GM12878 (cell line): ENCODE measurements around the gene VMP1. TPM values are rescaled to one million over a fixed set of nuclear protein-coding genes. Genes with fewer than 3 reads are reported as not detected.

Source experiments
- BCL11A ChIP-seq: IDR thresholded peaks from 2 replicates; pipeline ENCODE4 v1.6.1; 2011; ENCODE audit warnings: low read depth, low read length
- BCL3 ChIP-seq: IDR thresholded peaks from 2 replicates; pipeline ENCODE4 v1.6.1; 2011; ENCODE audit warnings: borderline replicate concordance, low read depth, mild to moderate bottlenecking, moderate library complexity, low read length; ENCODE audit not compliant: insufficient read depth, poor library complexity, severe bottlenecking
- BMI1 ChIP-seq: fragments of 450-650 bp; IDR thresholded peaks from 2 replicates; pipeline ENCODE4 v1.6.1; 2016; ENCODE audit warnings: mild to moderate bottlenecking, moderate library complexity, borderline replicate concordance
- CBX5 ChIP-seq: sonication (generic); IDR thresholded peaks from 2 replicates; pipeline ENCODE4 v1.6.1; 2016; ENCODE audit warnings: low read depth, moderate library complexity, mild to moderate bottlenecking, inconsistent platforms
- CEBPB ChIP-seq, 2 experiments: fragments of 150-350 bp in 1 of 2; IDR thresholded peaks; 2 replicates each; pipeline ENCODE4 v1.6.1; 2012 to 2014; ENCODE audit warnings: low read depth in 2 of 2, low read length in 2 of 2, borderline replicate concordance in 1 of 2, inconsistent platforms in 1 of 2
- CREB1 ChIP-seq: IDR thresholded peaks from 2 replicates; pipeline ENCODE4 v1.6.1; 2012; ENCODE audit warnings: low read depth, mild to moderate bottlenecking, inconsistent platforms
- DPF2 ChIP-seq: fragments of 450-650 bp; IDR thresholded peaks from 2 replicates; pipeline ENCODE4 v1.6.1; 2017; ENCODE audit warnings: mild to moderate bottlenecking
- ETV6 ChIP-seq, 2 experiments: fragments of 450-650 bp in 1 of 2; IDR thresholded peaks in 1 of 2; conservative IDR thresholded peaks in 1 of 2; 2 replicates each; pipeline ENCODE4 v1.6.1; 2014; ENCODE audit warnings: antibody characterized with exemption in 1 of 2, borderline replicate concordance in 1 of 2, low read depth in 1 of 2, mild to moderate bottlenecking in 1 of 2, moderate library complexity in 1 of 2
- FOXK2 ChIP-seq: fragments of 450-650 bp; IDR thresholded peaks from 2 replicates; pipeline ENCODE4 v1.6.1; 2017; ENCODE audit warnings: mild to moderate bottlenecking, moderate library complexity
- GATAD2B ChIP-seq: fragments of 450-650 bp; conservative IDR thresholded peaks from 2 replicates; pipeline ENCODE4 v1.6.1; 2017; ENCODE audit warnings: low read depth, mild to moderate bottlenecking, moderate library complexity
- HDGF ChIP-seq: fragments of 450-650 bp; IDR thresholded peaks from 2 replicates; pipeline ENCODE4 v1.6.1; 2016; ENCODE audit warnings: antibody characterized with exemption
- JUNB ChIP-seq: IDR thresholded peaks from 2 replicates; pipeline ENCODE4 v1.6.1; 2016; ENCODE audit warnings: antibody characterized with exemption, mild to moderate bottlenecking
- KDM1A ChIP-seq: fragments of 200-600 bp; sonication (generic); IDR thresholded peaks from 2 replicates; pipeline ENCODE4 v1.6.1; 2016; ENCODE audit warnings: borderline replicate concordance
- MLLT1 ChIP-seq: fragments of 450-650 bp; IDR thresholded peaks from 2 replicates; pipeline ENCODE4 v1.6.1; 2016; ENCODE audit warnings: mild to moderate bottlenecking
- NFIC ChIP-seq: IDR thresholded peaks from 2 replicates; pipeline ENCODE4 v1.6.1; 2012; ENCODE audit warnings: low read depth, mild to moderate bottlenecking, inconsistent platforms, low read length, moderate library complexity
- NFYB ChIP-seq: IDR thresholded peaks from 2 replicates; pipeline ENCODE4 v1.6.1; 2011; ENCODE audit warnings: low read depth, mild to moderate bottlenecking, low read length, improper control_type of control experiment, moderate library complexity; ENCODE audit not compliant: insufficient read depth
- NR2C2 ChIP-seq: IDR thresholded peaks from 2 replicates; pipeline ENCODE4 v1.6.1; 2011; ENCODE audit warnings: borderline replicate concordance, low read depth; ENCODE audit not compliant: control insufficient read depth, insufficient read length
- PKNOX1 ChIP-seq: fragments of 450-650 bp; IDR thresholded peaks from 2 replicates; pipeline ENCODE4 v1.6.1; 2016; ENCODE audit warnings: mild to moderate bottlenecking
- RBBP5 ChIP-seq: fragments of 200-600 bp; sonication (generic); conservative IDR thresholded peaks from 2 replicates; pipeline ENCODE4 v1.6.1; 2016
- TARDBP ChIP-seq: IDR thresholded peaks from 2 replicates; pipeline ENCODE4 v1.6.1; 2016; ENCODE audit warnings: borderline replicate concordance
- TBL1XR1 ChIP-seq: IDR thresholded peaks from 2 replicates; pipeline ENCODE4 v1.6.1; 2012; ENCODE audit warnings: low read depth, low read length, improper control_type of control experiment
- USF1 ChIP-seq: IDR thresholded peaks from 2 replicates; pipeline ENCODE4 v1.6.1; 2011; ENCODE audit warnings: borderline replicate concordance, low read depth, mild to moderate bottlenecking, moderate library complexity, mixed read lengths, low read length; ENCODE audit not compliant: insufficient read depth; ENCODE audit errors: extremely low read length
- YBX1 ChIP-seq: fragments of 450-650 bp; IDR thresholded peaks from 2 replicates; pipeline ENCODE4 v1.6.1; 2016; ENCODE audit warnings: antibody characterized with exemption
- ZBED1 ChIP-seq: IDR thresholded peaks from 2 replicates; pipeline ENCODE4 v1.6.1; 2016; ENCODE audit warnings: borderline replicate concordance
- ZNF207 ChIP-seq: fragments of 450-650 bp; IDR thresholded peaks from 2 replicates; pipeline ENCODE4 v1.6.1; 2014; ENCODE audit warnings: antibody characterized with exemption, mild to moderate bottlenecking, borderline replicate concordance
- ZNF24 ChIP-seq: fragments of 450-650 bp; IDR thresholded peaks from 2 replicates; pipeline ENCODE4 v1.6.1; 2017; ENCODE audit warnings: antibody characterized with exemption, mild to moderate bottlenecking
- ZNF622 ChIP-seq: fragments of 450-650 bp; IDR thresholded peaks from 2 replicates; pipeline ENCODE4 v1.6.1; 2017; ENCODE audit warnings: mild to moderate bottlenecking, inconsistent platforms
- ZZZ3 ChIP-seq: IDR thresholded peaks from 2 replicates; pipeline ENCODE4 v1.6.1; 2011; ENCODE audit warnings: low read depth; ENCODE audit not compliant: control insufficient read depth, insufficient read length
- polyA plus RNA-seq, 11 experiments: library from polyadenylated mRNA; depleted of rRNA in 4 of 11; unstranded in 6 of 11; stranded (reverse) in 5 of 11; fragments of >200 nt; fragmentation: Nextera tagmentation in 4 of 11; fragmentation: Illumina TruSeq in 1 of 11; extraction: Ambion mirVana in 4 of 11; extraction: Trizol in 1 of 11; gene quantifications; 1 replicate in 1 of 11; 2 replicates in 10 of 11; pipeline versions ENCODE4 v1.2.1 to v1.2.3, GENCODE V29; 2011 to 2016; ENCODE audit warnings: inconsistent platforms in 2 of 11, missing spikeins in 2 of 11, low read depth in 1 of 11
- total RNA-seq, 4 experiments: library from RNA; depleted of rRNA in 3 of 4; stranded (reverse); fragments of >200 nt in 3 of 4; fragmentation: Illumina TruSeq in 1 of 4; extraction: Trizol in 1 of 4; gene quantifications; 2 replicates each; pipeline versions ENCODE4 v1.2.1 to v1.2.3, GENCODE V29; 2013 to 2021

Gene VMP1
- total and polyA plus RNA-seq, 10 of the 15 experiments (the other 5 are each of a cell fraction or from before 2014, with no cell fraction given) = 88.4 to 199 (median 132) TPM

- no peak for TF ChIP-seq TBL1XR1
- TF ChIP-seq YBX1 = no peak
- TF ChIP-seq BMI1 = no peak
- peak; percentile 75; the same call in 1 of the 2 replicates for TF ChIP-seq NFIC
- peak; percentile 96 for TF ChIP-seq ZBED1
- TF ChIP-seq BCL3 = peak; percentile 16
- TF ChIP-seq ZNF207 = no peak
- no peak for TF ChIP-seq MLLT1
- peak; percentile 92 for TF ChIP-seq CREB1
- TF ChIP-seq PKNOX1 = peak; percentile 80
- TF ChIP-seq CEBPB (IDR thresholded peaks at IDR 0.05; ENCODE audit: borderline replicate concordance in 1 of 2, low read depth in 2 of 2, low read length in 2 of 2) = peak in 1 of 2 experiments; percentile 21; a peak in 1 of 4 replicates
- no peak for TF ChIP-seq NR2C2
- peak in 1 of 2 experiments; percentile 99; a peak in 2 of 4 replicates for TF ChIP-seq ETV6 (conservative IDR thresholded peaks at IDR 0.05 in 1 of 2, IDR thresholded peaks at IDR 0.05 in 1 of 2; ENCODE audit: borderline replicate concordance in 1 of 2, low read depth in 1 of 2)
- peak; percentile 94 for TF ChIP-seq ZNF24
- TF ChIP-seq ZZZ3 = no peak
- no peak for TF ChIP-seq HDGF
- TF ChIP-seq JUNB = peak; percentile 38; the same call in 1 of the 2 replicates
- TF ChIP-seq FOXK2 = no peak
- TF ChIP-seq USF1 = no peak
- no peak for TF ChIP-seq CBX5
- no peak for TF ChIP-seq BCL11A
- no peak for TF ChIP-seq KDM1A
- TF ChIP-seq RBBP5 = no peak
- TF ChIP-seq TARDBP = no peak; the same call in 1 of the 2 replicates
- peak; percentile 58 for TF ChIP-seq DPF2
- no peak for TF ChIP-seq ZNF622
- 0 out of 2 replicates have a peak, but pooled peaks have one; percentile 36 for TF ChIP-seq GATAD2B
- no peak for TF ChIP-seq NFYB
Measured at GRCh38 chr17:59837308-59838051, 130.0 kb downstream of the VMP1 start (continued).
